Activated T-cell treated with anti-CD3 and anti-CD28 coated beads, Interleukin-2, amount 50 U/mL, for 4 hours (primary cell): ENCODE results near the gene MBD5. TPM values are rescaled to one million over a fixed set of nuclear protein-coding genes. Genes with fewer than 3 reads are reported as not detected.

Experiments used
- ATAC-seq, 2 donors: fragments of 200-7000 bp; cut with Tn5 transposase; one replicate each; pipeline ENCODE4 v1.10.0; 2021
- DNase-seq: peaks from one replicate; pipeline ENCODE4 v3.0.0-alpha.2; 2020
- H3K27me3 Mint-ChIP-seq: one replicate; pipeline ENCODE4 v1.8.0; 2021; ENCODE audit warnings: low read depth, mixed read lengths
- H3K36me3 Mint-ChIP-seq: one replicate; pipeline ENCODE4 v1.8.0; 2022; ENCODE audit warnings: mixed read lengths; ENCODE audit not compliant: insufficient read depth
- H3K4me1 Mint-ChIP-seq: one replicate; pipeline ENCODE4 v1.8.0; 2021; ENCODE audit warnings: low read depth, mixed read lengths
- H3K4me3 Mint-ChIP-seq: one replicate; pipeline ENCODE4 v1.8.0; 2021; ENCODE audit warnings: mild to moderate bottlenecking, moderate library complexity, mixed read lengths
- H3K9me3 Mint-ChIP-seq: one replicate; pipeline ENCODE4 v1.8.0; 2021; ENCODE audit warnings: mixed read lengths
- total RNA-seq, 3 donors: library from RNA; stranded (reverse); gene quantifications; one replicate each; pipeline ENCODE4 v1.2.1, GENCODE V29; 2021

MBD5 gene
- total RNA-seq, 3 donors from 2014 or later = 8.1 to 8.9 (median 8.2) TPM

- H3K4me3 Mint-ChIP-seq = no peak overlapping the region
- no peak for ATAC-seq
- peaks cover 5% of the 10 kb centered on the region for H3K36me3 Mint-ChIP-seq
- DNase-seq = no peak
- H3K9me3 Mint-ChIP-seq = no peaks in the 10 kb centered on the region
- peaks cover 9% of the 10 kb centered on the region for H3K4me1 Mint-ChIP-seq
- no peaks in the 10 kb centered on the region for H3K27me3 Mint-ChIP-seq
Observed at GRCh38 chr2:148042219-148042618, 21.3 kb downstream of the MBD5 start.

- Mint-ChIP-seq H3K4me1 (peaks cover 24% of the 10 kb centered on the region), H3K27me3 (no peaks in the 10 kb centered on the region), H3K9me3 (no peaks in the 10 kb centered on the region), H3K4me3 (no peak overlapping the region), H3K36me3 (peaks cover 5% of the 10 kb centered on the region)
- DNase-seq (no peak), ATAC-seq (no peak)
Observed at GRCh38 chr2:148044322-148044721, 23.4 kb downstream of the MBD5 start.

GRCh38 chr2:148046802-148047201 is 25.9 kb downstream of the MBD5 start:
- Mint-ChIP-seq H3K27me3 (no peaks in the 10 kb centered on the region), H3K4me3 (no peak overlapping the region), H3K36me3 (peaks cover 1% of the 10 kb centered on the region), H3K9me3 (no peaks in the 10 kb centered on the region), H3K4me1 (peaks cover 34% of the 10 kb centered on the region)
- DNase-seq (no peak), ATAC-seq (no peak)

- Mint-ChIP-seq H3K27me3 (no peaks in the 10 kb centered on the region), H3K4me3 (no peak overlapping the region), H3K4me1 (peaks cover 34% of the 10 kb centered on the region), H3K9me3 (no peaks in the 10 kb centered on the region), H3K36me3 (peaks cover 4% of the 10 kb centered on the region)
- DNase-seq (no peak), ATAC-seq (no peak)
Observed at GRCh38 chr2:148048475-148049221, 27.8 kb downstream of the MBD5 start.

- ATAC-seq (no peak), DNase-seq (no peak)
- peaks cover 4% of the 10 kb centered on the region for H3K36me3 Mint-ChIP-seq
- no peak overlapping the region for H3K4me3 Mint-ChIP-seq
- H3K27me3 Mint-ChIP-seq = no peaks in the 10 kb centered on the region
- peaks cover 34% of the 10 kb centered on the region for H3K4me1 Mint-ChIP-seq
- H3K9me3 Mint-ChIP-seq = no peaks in the 10 kb centered on the region
Observed at GRCh38 chr2:148049284-148049683, 28.4 kb downstream of the MBD5 start.

- ATAC-seq (no peak), DNase-seq (no peak)
- Mint-ChIP-seq H3K4me3 (no peak overlapping the region), H3K36me3 (peaks cover 6% of the 10 kb centered on the region), H3K27me3 (no peaks in the 10 kb centered on the region), H3K4me1 (peaks cover 20% of the 10 kb centered on the region), H3K9me3 (no peaks in the 10 kb centered on the region)
Observed at GRCh38 chr2:148052687-148053086, 31.8 kb downstream of the MBD5 start.

- no peaks in the 10 kb centered on the region for H3K27me3 Mint-ChIP-seq
- ATAC-seq (no peak), DNase-seq (no peak)
- no peaks in the 10 kb centered on the region for H3K9me3 Mint-ChIP-seq
- no peak overlapping the region for H3K4me3 Mint-ChIP-seq
- peaks cover 7% of the 10 kb centered on the region for H3K36me3 Mint-ChIP-seq
- no peaks in the 10 kb centered on the region for H3K4me1 Mint-ChIP-seq
Observed at GRCh38 chr2:148058641-148059040, 37.8 kb downstream of the MBD5 start.

- Mint-ChIP-seq H3K4me3 (no peak overlapping the region), H3K27me3 (no peaks in the 10 kb centered on the region), H3K9me3 (no peaks in the 10 kb centered on the region), H3K36me3 (peaks cover 6% of the 10 kb centered on the region), H3K4me1 (no peaks in the 10 kb centered on the region)
- DNase-seq (no peak), ATAC-seq (no peak)
Observed at GRCh38 chr2:148063633-148064032, 42.7 kb downstream of the MBD5 start.

- Mint-ChIP-seq H3K27me3 (no peaks in the 10 kb centered on the region), H3K36me3 (peaks cover 6% of the 10 kb centered on the region), H3K4me1 (no peaks in the 10 kb centered on the region)
Observed at GRCh38 chr2:148065936-148066335, 45.0 kb downstream of the MBD5 start.

GRCh38 chr2:148067801-148068200 is 46.9 kb downstream of the MBD5 start:
- Mint-ChIP-seq H3K27me3 (no peaks in the 10 kb centered on the region), H3K36me3 (peaks cover 6% of the 10 kb centered on the region), H3K4me1 (no peaks in the 10 kb centered on the region), H3K4me3 (no peak overlapping the region), H3K9me3 (no peaks in the 10 kb centered on the region)
- ATAC-seq = no peak
- DNase-seq = no peak

More at GRCh38 chr2:148065936-148066335, 45.0 kb downstream of the MBD5 start:
- ATAC-seq (no peak), DNase-seq (no peak)
- Mint-ChIP-seq H3K9me3 (no peaks in the 10 kb centered on the region), H3K4me3 (no peak overlapping the region)

GRCh38 chr2:148071351-148071750 is 50.5 kb downstream of the MBD5 start:
- Mint-ChIP-seq H3K4me1 (no peaks in the 10 kb centered on the region), H3K36me3 (peaks cover 1% of the 10 kb centered on the region), H3K4me3 (no peak overlapping the region), H3K9me3 (no peaks in the 10 kb centered on the region), H3K27me3 (no peaks in the 10 kb centered on the region)
- ATAC-seq (no peak), DNase-seq (no peak)

GRCh38 chr2:148096012-148096411 is 75.1 kb downstream of the MBD5 start:
- H3K4me1 Mint-ChIP-seq = peaks cover 2% of the 10 kb centered on the region

GRCh38 chr2:148102641-148103040 is 81.8 kb downstream of the MBD5 start:
- Mint-ChIP-seq H3K36me3 (peaks cover 6% of the 10 kb centered on the region), H3K27me3 (no peaks in the 10 kb centered on the region), H3K9me3 (no peaks in the 10 kb centered on the region), H3K4me3 (no peak overlapping the region), H3K4me1 (peaks cover 3% of the 10 kb centered on the region)
- DNase-seq (no peak), ATAC-seq (no peak)

More at GRCh38 chr2:148096012-148096411, 75.1 kb downstream of the MBD5 start:
- no peaks in the 10 kb centered on the region for H3K27me3 Mint-ChIP-seq
- no peak for DNase-seq
- peaks cover 13% of the 10 kb centered on the region for H3K9me3 Mint-ChIP-seq
- no peaks in the 10 kb centered on the region for H3K36me3 Mint-ChIP-seq
- no peak for ATAC-seq
- no peak overlapping the region for H3K4me3 Mint-ChIP-seq

GRCh38 chr2:148103946-148104345 is 83.1 kb downstream of the MBD5 start:
- Mint-ChIP-seq H3K4me3 (no peak overlapping the region), H3K9me3 (no peaks in the 10 kb centered on the region), H3K4me1 (peaks cover 3% of the 10 kb centered on the region), H3K27me3 (no peaks in the 10 kb centered on the region), H3K36me3 (peaks cover 8% of the 10 kb centered on the region)
- ATAC-seq (no peak), DNase-seq (no peak)

- Mint-ChIP-seq H3K4me1 (peaks cover 16% of the 10 kb centered on the region), H3K4me3 (no peak overlapping the region), H3K9me3 (no peaks in the 10 kb centered on the region), H3K36me3 (peaks cover 8% of the 10 kb centered on the region), H3K27me3 (no peaks in the 10 kb centered on the region)
- ATAC-seq (no peak), DNase-seq (no peak)
Observed at GRCh38 chr2:148106331-148106730, 85.4 kb downstream of the MBD5 start.
